GM19468 (cell line): ENCODE measurements around the gene RAP1A.

ENCODE experiments used
- ATAC-seq: cut with Tn5 transposase; IDR thresholded peaks from one replicate; pipeline ENCODE4 v1.9.1; 2021; ENCODE audit warnings: mild to moderate bottlenecking, moderate library complexity, moderate number of reproducible peaks; ENCODE audit not compliant: unreplicated experiment; ENCODE audit errors: extremely low read depth

The RAP1A gene

DNA sequence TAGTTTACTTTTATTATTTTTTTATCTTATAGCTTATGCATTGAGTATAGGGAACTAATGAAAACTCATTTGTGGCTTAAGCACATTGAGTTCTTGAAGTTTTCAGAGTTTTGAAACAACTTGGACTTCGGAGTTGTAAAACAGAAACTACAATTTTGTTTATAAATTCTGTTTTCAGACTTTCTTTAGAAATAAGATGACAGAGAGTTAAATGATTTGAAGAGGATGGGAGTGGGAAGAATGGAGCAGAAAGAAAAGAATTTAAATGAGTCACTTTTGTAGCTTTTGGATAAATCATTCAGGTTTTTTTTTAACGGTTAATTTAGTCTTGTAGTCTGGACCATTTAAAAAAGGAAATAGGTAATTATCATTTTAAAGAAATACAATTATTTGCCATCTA lies 87.3 kb downstream of the RAP1A start:
- ATAC-seq = no peak

DNA sequence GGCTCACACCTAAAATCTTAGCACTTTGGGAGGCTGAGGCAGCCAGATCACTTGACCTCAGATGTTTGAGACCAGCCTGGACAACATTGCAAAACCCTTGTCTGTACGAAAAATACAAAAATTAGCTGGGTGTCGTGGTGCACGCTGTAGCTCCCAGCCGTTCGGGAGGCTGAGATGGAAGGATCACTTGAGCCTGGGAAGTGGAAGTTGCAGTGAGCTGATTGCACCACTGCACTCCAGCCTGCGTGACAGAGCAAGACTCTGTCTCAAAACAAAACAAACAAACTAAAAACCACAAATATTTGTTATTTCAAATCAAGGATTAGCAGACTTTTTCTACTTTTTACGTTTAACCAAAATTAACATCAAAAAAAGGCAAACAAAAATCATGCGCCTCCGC lies 88.3 kb downstream of the RAP1A start:
- ATAC-seq = no peak

DNA sequence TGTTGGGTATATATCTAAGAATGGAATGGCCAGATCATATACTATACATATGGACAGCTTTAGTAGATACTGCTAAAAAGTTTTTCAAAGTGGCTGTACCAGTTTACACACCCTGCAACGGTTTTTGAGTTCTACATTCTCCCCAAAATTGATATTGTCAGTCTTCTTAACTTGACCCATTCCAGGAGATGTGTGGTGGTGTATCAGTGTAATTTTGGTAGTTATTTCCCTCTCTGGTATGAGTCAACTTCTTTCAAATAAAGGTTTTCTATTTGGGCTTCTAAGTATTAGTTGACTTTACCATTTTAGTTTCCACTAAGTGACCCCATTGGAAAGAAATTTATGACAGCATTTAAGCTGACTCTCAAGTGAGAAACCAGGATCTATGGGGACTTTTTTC lies 90.4 kb downstream of the RAP1A start:
- no peak for ATAC-seq

DNA sequence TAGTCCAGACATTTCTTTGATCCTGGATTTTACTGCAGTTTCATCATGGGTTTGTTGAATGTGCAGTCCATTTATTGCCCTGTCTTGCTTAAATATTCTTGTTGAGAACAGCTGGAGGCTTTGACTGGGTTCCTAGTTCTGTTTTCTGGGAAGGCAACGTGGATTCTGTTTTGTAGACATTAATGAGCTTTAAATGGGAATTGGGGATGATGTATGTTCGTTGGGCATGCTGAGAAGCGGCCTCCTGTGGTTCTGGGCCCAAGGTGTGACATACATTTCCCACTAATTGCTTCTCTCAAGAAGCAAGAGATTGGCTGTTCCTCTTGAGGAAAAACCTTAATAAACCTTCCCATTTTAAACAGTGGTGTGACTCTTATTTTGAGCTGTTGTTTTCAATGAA lies 96.7 kb downstream of the RAP1A start:
- ATAC-seq = no peak

DNA sequence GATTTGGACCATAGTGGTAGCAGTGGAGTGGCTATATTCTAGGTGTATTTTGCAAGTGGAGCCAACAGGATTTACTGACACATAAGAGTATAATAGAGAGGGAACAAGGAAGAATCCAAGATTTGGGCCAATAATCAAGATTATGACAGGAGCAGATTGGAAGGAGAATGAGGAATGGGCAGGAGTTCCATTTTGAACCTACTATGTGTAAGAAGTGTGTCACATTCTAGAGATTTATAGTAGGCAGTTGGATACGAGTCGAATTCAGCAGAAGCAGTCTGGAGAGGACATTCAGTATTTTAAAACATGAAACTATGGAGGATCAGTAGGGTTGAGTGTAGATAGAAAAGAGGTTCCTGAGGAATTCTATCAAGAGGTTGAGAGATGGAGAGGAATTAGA lies 97.9 kb downstream of the RAP1A start:
- ATAC-seq = no peak

DNA sequence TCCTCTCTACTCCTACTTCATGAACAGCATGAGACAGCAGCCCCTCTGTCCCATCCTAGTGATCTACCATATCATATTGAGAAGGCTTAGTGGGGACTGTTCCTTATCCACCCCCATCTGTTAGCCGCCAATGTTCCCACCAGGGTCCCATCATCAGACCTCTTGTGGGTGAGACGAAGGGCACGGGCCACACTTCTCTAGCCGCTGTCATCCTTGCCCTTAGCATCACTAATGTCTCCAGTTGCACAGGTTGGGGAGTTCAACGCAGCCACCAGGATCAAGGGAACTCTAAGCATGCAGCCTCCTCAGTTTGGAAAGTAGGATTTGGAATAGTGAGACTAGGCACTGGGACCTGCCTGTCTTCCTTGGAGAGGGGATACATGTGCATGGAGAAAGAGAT lies 99.5 kb downstream of the RAP1A start:
- no peak for ATAC-seq

DNA sequence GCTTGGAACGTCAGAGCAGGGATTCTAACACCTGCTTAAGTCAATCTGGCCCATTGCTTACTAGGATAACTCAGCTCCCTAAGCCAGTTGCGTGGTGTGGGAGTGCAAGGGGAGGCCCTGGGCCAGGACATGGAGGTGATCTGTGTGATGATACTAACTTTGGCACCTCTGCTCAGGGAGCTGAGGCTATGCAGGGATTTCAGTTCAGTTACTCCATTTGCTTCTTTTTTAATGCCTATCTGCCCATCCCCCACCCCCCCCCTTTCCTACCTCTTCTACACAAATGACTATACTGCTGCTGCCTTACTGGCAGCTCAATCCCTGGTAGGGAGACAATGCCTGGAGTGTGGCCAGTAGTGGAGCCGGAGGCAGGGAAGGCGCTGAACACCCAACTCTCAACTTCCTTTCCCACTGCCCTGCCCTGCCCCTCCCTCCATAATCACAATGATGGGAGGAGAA lies 100.1 kb downstream of the RAP1A start:
- ATAC-seq = no peak

GRCh38 chr1:111720274-111720976 lies 100.8 kb downstream of the RAP1A start:
- no peak for ATAC-seq

DNA sequence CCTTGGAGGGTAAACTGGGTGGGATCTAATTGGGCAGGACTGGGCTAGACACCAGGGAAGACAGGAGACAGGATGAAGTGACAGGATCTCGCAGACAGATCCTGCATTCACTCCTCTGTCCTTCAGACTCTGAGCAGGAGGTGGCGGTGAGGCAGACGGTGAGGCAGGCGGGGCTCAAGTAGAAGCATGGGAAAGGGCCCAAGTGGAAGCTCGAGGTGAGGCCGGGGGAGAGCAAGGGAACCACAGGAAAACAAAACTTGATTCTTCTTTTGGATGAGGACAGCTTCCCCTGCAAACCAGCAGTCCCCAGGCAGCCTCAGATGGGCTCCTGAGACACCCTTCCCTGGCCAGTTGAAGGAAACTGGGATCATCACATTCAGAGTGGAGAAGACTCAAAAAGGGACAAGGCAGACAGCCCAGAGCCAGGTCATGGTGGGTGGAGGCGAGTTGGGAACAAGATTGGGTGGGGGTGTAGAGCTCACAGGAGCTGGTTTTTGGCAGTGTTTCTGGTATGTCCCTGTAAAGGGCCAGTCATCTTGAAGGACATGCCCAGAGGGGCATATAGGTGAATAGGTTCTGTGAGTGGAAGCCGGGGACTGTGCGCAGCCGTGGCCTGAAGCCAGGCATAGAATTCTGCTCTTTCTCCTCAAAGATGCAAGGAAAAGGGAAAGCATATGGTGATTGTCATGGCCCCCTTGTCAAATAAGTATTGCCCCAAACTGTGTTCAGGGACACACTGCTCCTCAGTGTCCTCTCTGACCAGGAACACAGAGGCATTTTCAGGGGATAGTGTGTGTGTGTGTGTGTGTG lies 101.6 kb downstream of the RAP1A start:
- ATAC-seq = no peak

DNA sequence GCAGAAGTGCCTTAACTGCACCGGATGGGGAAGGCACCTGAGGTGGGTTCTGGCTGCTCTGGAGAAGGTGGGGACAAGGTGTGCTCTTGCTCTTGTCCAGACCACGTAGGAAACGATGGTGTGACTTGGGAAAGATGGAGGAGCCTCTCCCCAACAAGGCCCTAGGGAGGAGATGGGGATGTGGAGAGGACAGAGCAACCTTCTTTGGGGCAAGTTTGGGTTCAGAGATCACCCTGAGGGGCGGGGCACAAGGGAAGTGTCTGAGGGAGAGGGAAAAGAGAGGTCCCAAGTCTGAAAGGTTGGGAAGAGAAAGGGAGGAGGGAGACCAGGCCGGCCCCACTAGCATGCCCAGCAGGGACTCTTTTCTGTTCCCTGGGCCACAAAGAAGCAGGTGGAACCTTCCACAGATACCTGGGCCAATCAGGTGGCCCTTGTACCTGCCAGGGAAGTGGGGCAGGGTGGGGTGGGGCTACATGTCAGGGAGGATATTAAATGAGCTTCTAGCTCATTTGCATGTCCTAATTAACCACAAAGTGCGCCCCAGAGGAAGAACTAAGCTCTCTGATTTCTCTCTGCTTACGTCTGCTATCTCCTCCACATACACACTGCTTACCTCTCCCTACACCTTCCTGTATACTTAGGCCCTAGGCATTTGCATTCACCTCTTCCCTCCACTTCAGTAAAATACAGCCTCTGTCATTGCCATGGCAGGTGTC lies 103.7 kb downstream of the RAP1A start:
- ATAC-seq = no peak

DNA sequence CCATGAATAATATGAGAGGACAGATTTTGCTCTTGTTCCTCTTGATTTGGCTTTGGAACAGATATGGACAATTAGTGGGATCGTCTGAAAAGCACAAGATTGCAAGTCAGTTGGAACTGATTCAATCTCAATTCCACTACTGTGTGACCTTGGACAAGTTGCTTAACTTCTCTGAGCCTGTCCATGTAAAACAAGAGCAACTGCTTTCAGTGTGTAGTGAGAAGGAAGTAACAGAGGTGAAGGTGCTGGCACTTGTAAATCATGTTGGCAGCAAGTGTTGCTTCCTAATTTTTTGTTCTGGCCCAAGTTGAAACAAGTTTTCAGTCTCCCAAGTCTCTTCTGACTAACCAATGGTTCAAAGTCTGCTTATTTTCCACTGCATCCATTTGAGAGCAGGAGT lies 104.3 kb downstream of the RAP1A start:
- no peak for ATAC-seq

GRCh38 chr1:111725192-111725591 lies 105.6 kb downstream of the RAP1A start:
- no peak for ATAC-seq

DNA sequence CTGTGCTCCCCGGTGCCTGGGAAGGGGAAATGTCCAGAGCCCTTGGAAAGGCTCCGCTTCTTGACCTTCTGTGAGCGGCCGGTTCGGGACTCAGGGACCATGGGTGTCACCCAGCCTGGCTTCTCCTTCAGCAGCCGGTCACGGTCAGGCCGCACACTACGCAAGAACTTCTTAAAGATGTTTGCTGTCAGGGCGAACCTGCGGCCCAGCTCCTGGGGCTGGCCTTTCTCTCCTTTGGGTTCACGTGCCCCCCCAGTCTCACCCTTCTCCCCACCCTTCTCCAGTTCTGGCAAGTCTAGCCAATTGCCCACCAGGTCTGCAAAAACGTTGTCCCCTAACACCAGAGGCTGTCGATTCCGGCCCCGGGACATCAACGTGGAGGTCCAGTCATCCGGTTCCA lies 107.5 kb downstream of the RAP1A start:
- ATAC-seq = no peak

DNA sequence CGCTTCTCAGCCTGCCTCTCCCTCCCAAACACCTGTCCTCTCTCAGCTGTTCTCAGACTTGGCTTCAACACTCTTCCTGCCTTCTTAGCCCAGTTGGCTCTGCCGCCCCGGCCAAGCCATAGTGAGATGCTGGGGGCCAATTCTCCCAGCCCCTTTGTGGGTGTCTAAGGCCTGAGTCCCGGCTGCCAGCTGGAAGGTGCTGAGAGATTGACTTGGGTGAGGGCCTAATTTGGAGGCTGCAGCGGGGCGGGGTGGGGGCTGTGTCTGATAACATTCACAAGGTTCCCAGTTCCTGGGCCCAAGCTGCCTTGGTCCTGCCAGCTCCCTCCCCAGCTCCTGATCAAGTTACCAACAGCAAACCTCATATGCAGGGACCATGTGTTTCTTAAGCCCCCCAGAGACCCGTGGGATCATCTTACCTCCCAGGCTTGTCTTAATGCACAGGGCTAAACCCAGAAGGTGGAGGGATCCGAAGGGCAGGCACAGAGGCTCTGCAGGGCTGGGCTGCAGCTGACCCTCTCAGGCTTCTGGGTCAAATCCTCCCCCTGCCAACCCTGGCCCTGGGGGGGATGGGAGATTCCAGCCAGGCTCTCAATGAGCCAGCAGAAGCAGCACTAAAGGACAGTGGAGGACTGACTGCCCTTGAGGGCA lies 109.8 kb downstream of the RAP1A start:
- no peak for ATAC-seq

GRCh38 chr1:111729946-111730681 lies 110.5 kb downstream of the RAP1A start:
- no peak for ATAC-seq

DNA sequence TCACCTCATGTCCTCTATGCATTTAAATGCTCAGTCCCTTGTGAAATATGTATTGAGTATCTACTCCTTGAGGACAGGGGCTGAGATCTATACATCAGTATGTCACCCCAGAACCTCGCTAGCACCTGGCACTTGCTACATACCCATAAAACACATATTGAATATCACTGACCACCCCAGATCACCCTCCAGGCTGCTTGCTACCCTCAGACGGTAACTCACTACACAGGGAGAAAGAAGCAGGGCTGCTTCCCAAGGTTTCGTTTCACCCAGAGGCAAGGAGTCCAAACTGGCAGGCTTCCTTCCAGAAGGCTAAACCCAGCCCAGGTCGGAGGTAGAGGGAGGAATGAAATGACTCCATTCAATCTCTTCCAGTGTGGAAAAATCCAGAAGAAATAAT lies 111.1 kb downstream of the RAP1A start:
- ATAC-seq = no peak

GRCh38 chr1:111731956-111732355 lies 112.4 kb downstream of the RAP1A start:
- no peak for ATAC-seq

DNA sequence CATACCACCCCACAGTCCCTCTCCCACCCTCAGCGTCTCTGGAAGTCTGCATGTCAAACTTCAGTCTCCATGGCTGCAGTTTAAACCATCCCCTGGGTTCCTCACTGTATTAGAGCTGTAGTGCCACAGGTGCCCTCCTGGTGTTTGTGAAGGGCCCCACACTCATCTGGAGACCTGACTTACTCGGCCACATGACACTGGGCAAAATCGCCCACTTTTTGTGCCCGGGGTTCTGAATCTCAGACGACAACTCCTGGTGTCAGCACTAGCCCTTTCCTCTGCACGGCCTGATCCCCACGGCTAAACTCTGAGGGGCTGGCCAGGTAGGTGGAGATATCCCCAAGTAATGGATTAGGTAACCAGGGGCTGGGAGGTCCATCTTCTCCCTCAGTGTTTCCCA lies 113.1 kb downstream of the RAP1A start:
- ATAC-seq = no peak

DNA sequence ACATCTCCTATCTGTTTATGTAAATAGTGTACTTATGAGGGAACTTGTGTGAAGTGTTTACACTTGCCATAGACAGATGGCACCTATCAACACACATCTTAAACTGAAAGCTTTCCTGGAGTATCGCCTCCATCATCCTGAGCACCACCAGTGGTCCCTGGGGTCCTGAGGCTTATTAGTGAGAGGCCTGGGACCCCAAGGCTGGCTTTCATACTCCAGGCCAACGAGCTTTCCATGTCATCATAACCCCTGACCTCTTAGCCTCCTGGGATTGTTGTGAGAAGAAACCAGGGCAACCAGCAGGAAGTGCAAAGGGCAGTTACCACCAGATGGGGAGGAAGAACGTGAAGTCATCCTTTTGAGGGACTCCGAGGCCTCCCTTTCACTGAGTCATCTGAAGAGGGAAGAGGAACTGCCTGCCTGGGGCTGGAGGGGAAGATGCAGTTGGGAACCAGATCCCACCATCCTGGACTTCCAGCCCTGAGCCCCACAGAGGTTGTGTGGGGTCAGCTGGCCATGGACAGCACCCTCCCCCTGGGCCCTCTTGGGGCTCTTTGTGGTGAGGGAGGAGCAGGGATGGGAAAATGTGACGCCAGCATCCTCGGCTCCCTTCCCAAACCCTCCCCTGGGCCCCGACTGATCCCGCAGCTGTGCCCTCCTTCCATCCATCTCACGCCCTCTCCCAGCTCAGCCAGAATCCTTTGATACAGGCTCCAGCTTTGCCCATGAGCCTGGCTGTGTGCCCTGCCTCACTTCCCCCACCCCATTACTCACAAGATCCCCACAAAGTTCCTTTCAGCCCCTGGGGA lies 113.8 kb downstream of the RAP1A start:
- no peak for ATAC-seq
